H9 (cell line): ENCODE results near the gene TMEM252. TPM values are rescaled to one million over a fixed set of nuclear protein-coding genes. Genes with fewer than 3 reads are reported as not detected.

ENCODE experiments used
- DNase-seq: peaks from one replicate; pipeline ENCODE4 v3.0.0-alpha.2; 2017
- H2AFZ ChIP-seq: one replicate; pipeline ENCODE4 v1.6.1; 2013; ENCODE audit warnings: mild to moderate bottlenecking, low read length, control low read depth, moderate library complexity
- H2AK5ac ChIP-seq: 2 replicates; pipeline ENCODE4 v1.6.1; 2013; ENCODE audit warnings: low read length, control low read depth, mixed read lengths; ENCODE audit not compliant: insufficient read length
- H2BK120ac ChIP-seq: one replicate; pipeline ENCODE4 v1.6.1; 2013; ENCODE audit warnings: low read depth, mild to moderate bottlenecking, low read length, control low read depth, inconsistent platforms; ENCODE audit not compliant: poor library complexity, severe bottlenecking
- H2BK12ac ChIP-seq: 2 replicates; pipeline ENCODE4 v1.6.1; 2013; ENCODE audit warnings: low read length, control low read depth, mixed read lengths, low read depth; ENCODE audit not compliant: insufficient read length
- H2BK15ac ChIP-seq: 2 replicates; pipeline ENCODE4 v1.6.1; 2013; ENCODE audit warnings: low read depth, low read length, control low read depth
- H2BK20ac ChIP-seq: one replicate; pipeline ENCODE4 v1.6.1; 2013; ENCODE audit warnings: low read depth, mild to moderate bottlenecking, low read length, control low read depth, inconsistent platforms; ENCODE audit not compliant: poor library complexity, severe bottlenecking
- H2BK5ac ChIP-seq: 2 replicates; pipeline ENCODE4 v1.6.1; 2013; ENCODE audit warnings: low read length, control low read depth, mixed read lengths; ENCODE audit not compliant: insufficient read length
- H3K14ac ChIP-seq: 2 replicates; pipeline ENCODE4 v1.6.1; 2013; ENCODE audit warnings: low read length, control low read depth; ENCODE audit not compliant: insufficient read depth
- H3K18ac ChIP-seq: 2 replicates; pipeline ENCODE4 v1.6.1; 2013; ENCODE audit warnings: low read depth, mild to moderate bottlenecking, mixed read lengths, low read length, control low read depth; ENCODE audit not compliant: insufficient read length
- H3K23ac ChIP-seq: 2 replicates; pipeline ENCODE4 v1.6.1; 2013; ENCODE audit warnings: low read length, control low read depth, mixed read lengths, low read depth; ENCODE audit not compliant: insufficient read length
- H3K23me2 ChIP-seq: 2 replicates; pipeline ENCODE4 v1.6.1; 2013; ENCODE audit warnings: low read depth, mild to moderate bottlenecking, mixed read lengths, low read length, control low read depth; ENCODE audit not compliant: insufficient read length, poor library complexity, severe bottlenecking
- H3K27ac ChIP-seq: 2 replicates; pipeline ENCODE4 v1.5.1; 2013; ENCODE audit warnings: low read length, control low read depth, mixed read lengths, low read depth; ENCODE audit not compliant: insufficient read length
- H3K27me3 ChIP-seq: 2 replicates; pipeline ENCODE4 v1.6.1; 2013; ENCODE audit warnings: low read length, control low read depth, inconsistent platforms; ENCODE audit not compliant: insufficient read depth
- H3K4ac ChIP-seq: 2 replicates; pipeline ENCODE4 v1.6.1; 2013; ENCODE audit warnings: low read depth, mild to moderate bottlenecking, control low read depth, inconsistent platforms, low read length, moderate library complexity
- H3K4me1 ChIP-seq: 2 replicates; pipeline ENCODE4 v1.6.1; 2013; ENCODE audit warnings: low read length, control low read depth, inconsistent platforms; ENCODE audit not compliant: insufficient read depth
- H3K4me2 ChIP-seq: 2 replicates; pipeline ENCODE4 v1.6.1; 2013; ENCODE audit warnings: low read length, control low read depth, mixed read lengths; ENCODE audit not compliant: insufficient read length, insufficient read depth
- H3K56ac ChIP-seq: 2 replicates; pipeline ENCODE4 v1.6.1; 2013; ENCODE audit warnings: low read depth, mild to moderate bottlenecking, mixed read lengths, low read length, control low read depth; ENCODE audit not compliant: insufficient read length
- H3K79me1 ChIP-seq: 2 replicates; pipeline ENCODE4 v1.6.1; 2013; ENCODE audit warnings: low read depth, mild to moderate bottlenecking, moderate library complexity, low read length, control low read depth, inconsistent platforms; ENCODE audit not compliant: insufficient read depth, poor library complexity, severe bottlenecking
- H3K79me2 ChIP-seq: 2 replicates; pipeline ENCODE4 v1.6.1; 2013; ENCODE audit warnings: low read length, control low read depth, inconsistent platforms; ENCODE audit not compliant: insufficient read depth
- H3K9ac ChIP-seq: 2 replicates; pipeline ENCODE4 v1.6.1; 2013; ENCODE audit warnings: low read length, control low read depth, mixed read lengths; ENCODE audit not compliant: insufficient read length; ENCODE audit errors: extremely low read depth
- H3K9me3 ChIP-seq: one replicate; pipeline ENCODE4 v1.6.1; 2013; ENCODE audit warnings: low read depth, low read length, inconsistent platforms; ENCODE audit not compliant: control insufficient read depth
- H3T11ph ChIP-seq: one replicate; pipeline ENCODE4 v1.6.1; 2013; ENCODE audit warnings: mild to moderate bottlenecking, low read length, control low read depth, inconsistent platforms
- H4K20me1 ChIP-seq: one replicate; pipeline ENCODE4 v1.6.1; 2013; ENCODE audit not compliant: control insufficient read depth, insufficient read length, insufficient read depth
- H4K5ac ChIP-seq: 2 replicates; pipeline ENCODE4 v1.6.1; 2013; ENCODE audit warnings: low read depth, mild to moderate bottlenecking, mixed read lengths, low read length, control low read depth; ENCODE audit not compliant: insufficient read length
- H4K8ac ChIP-seq: replicated peaks from 2 replicates; pipeline ENCODE4 v1.6.1; 2013; ENCODE audit warnings: low read length, control low read depth, mixed read lengths, low read depth; ENCODE audit not compliant: insufficient read length
- H4K91ac ChIP-seq: 2 replicates; pipeline ENCODE4 v1.6.1; 2013; ENCODE audit warnings: low read depth, mild to moderate bottlenecking, moderate library complexity, mixed read lengths, low read length, control low read depth; ENCODE audit not compliant: insufficient read length
- H3K27ac Mint-ChIP-seq, 3 experiments: 2 replicates in 2 of 3; 3 replicates in 1 of 3; pipeline ENCODE4 v1.8.0; 2020 to 2021; ENCODE audit warnings: mixed read lengths in 3 of 3, mild to moderate bottlenecking in 1 of 3, moderate library complexity in 1 of 3
- H3K27me3 Mint-ChIP-seq: 2 replicates; pipeline ENCODE4 v1.8.0; 2021; ENCODE audit warnings: low read depth, mild to moderate bottlenecking, moderate library complexity, mixed read lengths
- H3K36me3 Mint-ChIP-seq, 3 experiments: 2 replicates in 2 of 3; 3 replicates in 1 of 3; pipeline ENCODE4 v1.8.0; 2020 to 2021; ENCODE audit warnings: low read depth in 3 of 3, mixed read lengths in 3 of 3; ENCODE audit not compliant: insufficient read depth in 1 of 3
- H3K4me1 Mint-ChIP-seq, 2 experiments: 2 replicates each; pipeline ENCODE4 v1.8.0; 2020; ENCODE audit warnings: mixed read lengths in 2 of 2
- H3K4me3 Mint-ChIP-seq, 2 experiments: 2 replicates in 1 of 2; 3 replicates in 1 of 2; pipeline ENCODE4 v1.8.0; 2020 to 2021; ENCODE audit warnings: mild to moderate bottlenecking in 2 of 2, mixed read lengths in 2 of 2, moderate library complexity in 1 of 2
- H3K9me3 Mint-ChIP-seq, 2 experiments: 2 replicates in 1 of 2; 3 replicates in 1 of 2; pipeline ENCODE4 v1.8.0; 2020; ENCODE audit warnings: mild to moderate bottlenecking in 2 of 2, mixed read lengths in 2 of 2, moderate library complexity in 1 of 2
- WGBS: extraction: QIAGEN DNeasy Blood & Tissue Kit; methylation state at CpG from one replicate; pipeline ENCODE4 v1.1.7; 2013; ENCODE audit warnings: missing lambda C conversion rate, low lambda C conversion rate, mixed read lengths; ENCODE audit not compliant: insufficient read length; ENCODE audit errors: extremely low coverage; 5-methylcytosine and 5-hydroxymethylcytosine counted together
- total RNA-seq: library from RNA; stranded (reverse); gene quantifications from 2 replicates; pipeline ENCODE4 v1.2.1, GENCODE V29; 2021
- TF ChIP-seq, protein P1 (sequence below): fragments of 200-600 bp; sonication (generic); conservative IDR thresholded peaks from 3 replicates; pipeline ENCODE4 v1.8.0; 2021; ENCODE audit warnings: antibody characterized with exemption, mild to moderate bottlenecking

The TMEM252 gene
- total RNA-seq, 1 experiment from 2014 or later: not detected

DNA sequence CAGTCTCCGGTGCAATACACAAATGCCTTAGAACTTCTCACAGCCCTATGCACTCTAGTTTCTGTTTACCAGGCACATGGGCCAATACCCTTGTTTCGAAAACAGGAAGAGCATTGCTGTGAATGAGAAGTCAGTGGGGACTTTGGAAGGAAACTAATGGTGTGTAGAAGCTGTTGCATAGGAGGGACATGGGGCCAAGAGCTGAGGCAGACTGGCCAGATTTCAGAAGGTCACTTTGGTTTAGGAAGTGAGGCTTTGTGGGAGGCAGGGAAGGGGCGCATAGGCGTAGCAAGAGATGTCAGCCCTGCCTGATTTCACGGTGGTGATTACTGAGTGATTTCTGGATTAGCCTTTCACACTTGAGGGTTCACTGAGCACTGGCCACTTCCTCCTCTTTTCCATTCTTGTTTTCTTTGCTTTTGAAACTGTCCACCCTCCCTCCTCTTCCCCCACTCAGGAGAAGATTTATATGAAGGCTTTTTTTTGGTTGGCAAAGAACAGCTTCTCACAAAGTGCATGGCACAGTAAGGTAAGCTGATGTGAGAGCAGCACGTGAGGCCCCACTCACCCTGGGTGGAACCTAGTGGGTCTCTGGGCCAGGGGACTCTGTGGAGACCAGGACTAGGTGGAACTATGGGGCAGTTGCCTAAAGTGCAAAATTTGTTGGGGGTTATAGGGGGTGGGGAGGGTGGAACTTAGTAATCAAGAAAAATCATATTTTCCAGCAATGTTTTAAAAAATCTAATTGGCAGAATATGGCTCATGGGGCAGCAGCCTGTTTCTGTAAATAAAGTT is 6.1 kb upstream of the TMEM252 start:
- Histone ChIP-seq H2BK5ac (no peak overlapping the region), H4K8ac (no peak overlapping the region), H3K4ac (no peak overlapping the region), H3K79me1 (no peaks in the 10 kb centered on the region), H3K79me2 (no peaks in the 10 kb centered on the region), H3T11ph (no peak overlapping the region), H3K27me3 (no peaks in the 10 kb centered on the region; the same call in 1 of the 2 replicates), H3K56ac (no peak overlapping the region), H4K5ac (no peak overlapping the region), H3K9me3 (no peaks in the 10 kb centered on the region), H4K91ac (no peak overlapping the region), H3K9ac (no peak overlapping the region), H3K18ac (no peak overlapping the region), H3K4me2 (no peak overlapping the region), H2BK20ac (no peak overlapping the region), H4K20me1 (no peaks in the 10 kb centered on the region), H2BK15ac (no peak overlapping the region), H2AK5ac (no peak overlapping the region), H2AFZ (no peak overlapping the region), H3K4me1 (no peaks in the 10 kb centered on the region), H3K23ac (no peak overlapping the region), H3K14ac (no peak overlapping the region), H2BK120ac (no peak overlapping the region), H3K23me2 (no peaks in the 10 kb centered on the region), H2BK12ac (no peak overlapping the region), H3K27ac (no peak overlapping the region)
- Mint-ChIP-seq H3K4me3 (no peak overlapping the region), H3K4me1 (no peaks in the 10 kb centered on the region), H3K27ac (no peak overlapping the region; a peak in 1 of 7 replicates), H3K9me3 (no peaks in the 10 kb centered on the region), H3K27me3 (peaks cover 82% of the 10 kb centered on the region), H3K36me3 (no peaks in the 10 kb centered on the region)
- WGBS: no CpG with 5 or more reads among the region's 6 CpGs
- TF ChIP-seq, protein P1, sequence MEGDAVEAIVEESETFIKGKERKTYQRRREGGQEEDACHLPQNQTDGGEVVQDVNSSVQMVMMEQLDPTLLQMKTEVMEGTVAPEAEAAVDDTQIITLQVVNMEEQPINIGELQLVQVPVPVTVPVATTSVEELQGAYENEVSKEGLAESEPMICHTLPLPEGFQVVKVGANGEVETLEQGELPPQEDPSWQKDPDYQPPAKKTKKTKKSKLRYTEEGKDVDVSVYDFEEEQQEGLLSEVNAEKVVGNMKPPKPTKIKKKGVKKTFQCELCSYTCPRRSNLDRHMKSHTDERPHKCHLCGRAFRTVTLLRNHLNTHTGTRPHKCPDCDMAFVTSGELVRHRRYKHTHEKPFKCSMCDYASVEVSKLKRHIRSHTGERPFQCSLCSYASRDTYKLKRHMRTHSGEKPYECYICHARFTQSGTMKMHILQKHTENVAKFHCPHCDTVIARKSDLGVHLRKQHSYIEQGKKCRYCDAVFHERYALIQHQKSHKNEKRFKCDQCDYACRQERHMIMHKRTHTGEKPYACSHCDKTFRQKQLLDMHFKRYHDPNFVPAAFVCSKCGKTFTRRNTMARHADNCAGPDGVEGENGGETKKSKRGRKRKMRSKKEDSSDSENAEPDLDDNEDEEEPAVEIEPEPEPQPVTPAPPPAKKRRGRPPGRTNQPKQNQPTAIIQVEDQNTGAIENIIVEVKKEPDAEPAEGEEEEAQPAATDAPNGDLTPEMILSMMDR: no peak
- DNase-seq: no peak
